Natural killer cell treated with Interleukin-12 subunit alpha and Interleukin-12 subunit beta and Interleukin-15 and Interleukin-18, amount 100 ng/mL, for 72 hours (primary cell): ENCODE data around the gene MTCH2. TPM values are rescaled to one million over a fixed set of nuclear protein-coding genes. Genes with fewer than 3 reads are reported as not detected.
A peak's percentile ranks its signal among the peaks of the same experiment; 100 is the strongest.
"Not testable (repeated sequence)": the region's sequence is repeated elsewhere in the genome, so short reads cannot be mapped to it uniquely, and the experiment has no call there.

Experiments
- ATAC-seq, 2 donors: fragments of 150-1000 bp; cut with Tn5 transposase in 1 of 2; sonication (Bioruptor Pico), chemical (Tn5 transposase) in 1 of 2; 2 replicates each; pipeline ENCODE4 v1.10.0; 2021
- DNase-seq: peaks from one replicate; pipeline ENCODE4 v3.0.0; 2022; ENCODE audit warnings: low spot score
- H3K27ac Mint-ChIP-seq, 2 donors: 1 replicate in 1 of 2; 2 replicates in 1 of 2; pipeline ENCODE4 v1.8.0; 2022; ENCODE audit warnings: mixed read lengths in 2 of 2, mild to moderate bottlenecking in 1 of 2, moderate library complexity in 1 of 2
- H3K27me3 Mint-ChIP-seq, 2 donors: 1 replicate in 1 of 2; 2 replicates in 1 of 2; pipeline ENCODE4 v1.8.0; 2022; ENCODE audit warnings: mixed read lengths in 2 of 2
- H3K36me3 Mint-ChIP-seq: one replicate; pipeline ENCODE4 v1.8.0; 2022; ENCODE audit warnings: mixed read lengths
- H3K4me1 Mint-ChIP-seq, 2 donors: 1 replicate in 1 of 2; 2 replicates in 1 of 2; pipeline ENCODE4 v1.8.0; 2022; ENCODE audit warnings: low read depth in 2 of 2, mixed read lengths in 2 of 2, mild to moderate bottlenecking in 1 of 2
- H3K4me3 Mint-ChIP-seq: one replicate; pipeline ENCODE4 v1.8.0; 2022; ENCODE audit warnings: mixed read lengths
- H3K9me3 Mint-ChIP-seq: 2 replicates; pipeline ENCODE4 v1.8.0; 2022; ENCODE audit warnings: mixed read lengths
- total RNA-seq, 2 donors: library from RNA; stranded (reverse); gene quantifications; one replicate each; pipeline ENCODE4 v1.2.3, GENCODE V29; 2022

MTCH2 gene
- total RNA-seq: 100 to 1,000 TPM; 102 to 124 TPM

DNA sequence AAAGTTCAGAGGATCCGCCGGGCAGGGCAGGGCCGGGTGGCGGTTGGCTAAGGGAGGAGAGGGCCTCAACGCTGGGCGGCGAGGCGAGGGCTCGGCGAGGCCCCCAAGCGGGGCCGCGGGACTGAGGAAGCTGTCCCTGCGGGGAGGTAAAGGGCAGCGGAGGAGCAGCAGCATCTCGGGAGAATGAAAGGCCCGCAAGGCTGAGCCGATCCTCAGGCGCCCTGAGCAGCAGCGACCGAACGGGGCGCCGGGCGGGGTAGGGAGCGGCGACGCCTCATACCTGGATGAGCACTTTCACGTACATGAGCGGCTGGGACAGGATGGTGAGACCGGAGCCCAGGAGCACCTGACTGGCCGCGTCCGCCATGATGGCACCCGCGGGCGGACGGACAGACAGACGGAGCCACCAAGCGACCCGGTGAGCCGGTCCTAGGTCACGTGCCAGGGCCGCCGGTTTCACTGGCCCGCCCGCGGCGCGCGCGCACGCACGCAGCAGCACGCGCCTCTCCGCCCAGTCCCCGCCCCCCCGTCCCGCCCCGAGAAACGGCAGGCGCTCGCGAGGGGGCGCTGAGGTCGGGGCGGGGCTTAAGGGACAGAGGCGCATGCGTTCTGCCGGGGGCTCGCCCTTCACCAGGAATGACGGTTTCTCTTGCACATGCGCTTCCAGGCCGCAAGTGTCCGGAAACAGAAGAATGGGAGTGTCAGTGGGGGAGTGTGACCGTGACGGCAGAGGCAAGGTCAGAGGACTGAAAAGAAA, at the start of gene MTCH2:
Gene MTCH2, minus strand, starts transcription at position 461 of the 757 bp plus-strand sequence. Its CDS starts 94 bp downstream, at position 367.
- DNase-seq (peak; percentile 97), ATAC-seq (peak; percentile 97)
- Mint-ChIP-seq H3K9me3 (no peaks in the 10 kb centered on the region), H3K27ac (peak within 1 kb of the TSS; percentile 81 to 98), H3K27me3 (no peaks in the 10 kb centered on the region), H3K4me3 (peak within 1 kb of the TSS; percentile 90), H3K4me1 (peaks cover 19 to 29% of the 10 kb centered on the region in 2 donors), H3K36me3 (peaks cover 6% of the 10 kb centered on the region)

DNA sequence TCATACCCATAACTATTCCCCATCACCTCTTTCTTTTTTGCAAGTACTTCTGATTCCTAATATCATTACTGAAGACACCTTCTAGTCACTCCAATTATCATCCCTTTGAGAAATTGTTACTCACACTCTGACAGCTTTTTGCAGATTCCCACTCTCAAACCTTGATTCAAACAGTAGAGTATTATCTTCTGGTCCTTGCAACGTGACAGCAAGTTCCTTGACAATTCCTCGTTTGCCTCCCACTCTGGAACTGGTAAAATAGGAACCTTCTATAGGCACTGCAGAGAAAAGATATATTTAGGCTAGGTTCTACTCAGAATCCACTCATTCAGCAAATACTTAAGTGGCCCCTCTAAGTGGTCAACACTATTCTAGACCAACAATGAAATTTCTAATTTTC, 49.6 kb upstream of the MTCH2 start:
- DNase-seq (no peak), ATAC-seq (no peak)
- Mint-ChIP-seq H3K9me3 (no peaks in the 10 kb centered on the region), H3K4me1 (no peaks in the 10 kb centered on the region), H3K36me3 (no peaks in the 10 kb centered on the region), H3K4me3 (no peak overlapping the region), H3K27ac (no peak overlapping the region), H3K27me3 (no peaks in the 10 kb centered on the region)

DNA sequence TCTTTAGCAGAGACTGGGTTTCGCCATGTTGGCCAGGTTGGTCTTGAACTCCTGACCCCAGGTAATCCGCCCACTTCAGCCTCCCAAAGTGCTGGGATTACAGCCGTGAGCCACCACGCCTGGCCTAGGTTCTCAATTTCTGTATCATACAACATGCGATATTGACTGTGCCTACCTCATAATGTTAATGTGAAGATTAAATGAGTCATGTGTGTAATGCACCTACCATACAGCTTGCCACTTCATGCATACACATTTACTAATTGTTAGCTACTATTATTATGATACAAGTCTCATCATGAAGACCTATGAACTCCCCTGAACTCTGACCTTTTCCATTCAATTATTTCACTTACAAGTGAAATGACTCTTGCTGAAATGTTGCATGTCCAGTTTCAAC, 47.1 kb upstream of the MTCH2 start:
- Mint-ChIP-seq H3K9me3 (no peaks in the 10 kb centered on the region), H3K4me3 (no peak overlapping the region), H3K27me3 (no peaks in the 10 kb centered on the region), H3K27ac (no peak overlapping the region), H3K36me3 (no peaks in the 10 kb centered on the region), H3K4me1 (no peaks in the 10 kb centered on the region)
- ATAC-seq: no peak
- DNase-seq: no peak

DNA sequence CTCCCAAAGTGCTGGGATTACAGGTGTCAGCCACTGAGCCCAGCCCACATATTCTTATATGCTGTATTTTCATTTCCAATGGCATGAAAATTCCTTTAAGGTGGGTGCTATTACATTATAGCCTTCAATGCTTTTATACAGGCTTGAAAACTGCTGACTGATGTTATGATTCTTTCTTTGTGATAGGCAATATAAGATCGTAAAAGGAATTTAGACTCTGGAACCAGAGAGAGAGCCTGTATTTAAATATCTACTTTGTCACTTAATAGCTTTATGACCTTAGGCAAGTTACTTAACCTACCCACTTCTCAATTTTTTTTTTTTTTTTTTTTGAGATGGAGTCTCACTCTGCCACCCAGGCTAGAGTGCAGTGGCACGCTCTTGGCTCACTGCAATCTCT, 46.6 kb upstream of the MTCH2 start:
- H3K27me3 Mint-ChIP-seq: no peaks in the 10 kb centered on the region
- H3K27ac Mint-ChIP-seq: no peak overlapping the region
- H3K36me3 Mint-ChIP-seq: no peaks in the 10 kb centered on the region
- ATAC-seq (no peak), DNase-seq (no peak)
- H3K4me3 Mint-ChIP-seq: no peak overlapping the region
- H3K4me1 Mint-ChIP-seq: no peaks in the 10 kb centered on the region
- H3K9me3 Mint-ChIP-seq: no peaks in the 10 kb centered on the region

DNA sequence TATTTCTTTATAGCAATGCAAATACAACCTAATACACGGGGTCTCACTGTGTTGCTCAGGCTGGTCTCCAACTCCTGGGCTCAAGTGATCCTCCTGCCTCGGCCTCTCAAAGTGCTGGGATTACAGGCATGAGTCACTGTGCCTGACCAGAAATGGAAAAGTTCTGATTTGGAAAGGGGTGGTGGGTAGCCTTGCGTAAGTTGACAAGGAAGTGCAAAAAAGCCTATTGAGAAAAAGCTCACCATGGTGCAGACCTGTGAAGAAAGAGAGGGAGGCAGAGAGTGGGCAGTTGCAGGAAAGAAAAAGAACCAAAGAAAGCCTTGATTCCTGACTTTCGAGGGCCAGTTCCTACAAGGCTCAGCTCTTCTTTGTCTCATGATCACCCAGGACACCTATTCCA, 45.8 kb upstream of the MTCH2 start:
- Mint-ChIP-seq H3K27me3 (no peaks in the 10 kb centered on the region), H3K36me3 (no peaks in the 10 kb centered on the region), H3K9me3 (no peaks in the 10 kb centered on the region), H3K4me1 (no peaks in the 10 kb centered on the region), H3K27ac (no peak overlapping the region), H3K4me3 (no peak overlapping the region)
- DNase-seq (no peak), ATAC-seq (no peak)

DNA sequence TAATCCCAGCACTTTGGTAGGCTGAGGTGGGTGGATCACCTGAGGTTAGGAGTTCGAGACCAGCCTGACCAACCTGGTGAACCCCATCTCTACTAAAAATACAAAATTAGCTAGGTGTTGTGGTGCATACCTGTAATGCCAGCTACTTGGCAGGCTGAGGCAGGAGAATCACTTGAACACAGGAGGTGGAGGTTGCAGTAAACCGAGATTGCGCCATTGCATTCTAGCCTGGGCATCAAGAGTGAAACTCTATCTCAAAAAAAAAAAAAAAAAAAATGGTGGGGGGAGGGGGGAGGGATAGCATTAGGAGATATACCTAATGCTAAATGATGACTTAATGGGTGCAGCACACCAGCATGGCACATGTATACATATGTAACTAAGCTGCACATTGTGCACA, 44.3 kb upstream of the MTCH2 start:
- H3K36me3 Mint-ChIP-seq, ATAC-seq, H3K27me3 Mint-ChIP-seq, H3K4me3 Mint-ChIP-seq, H3K4me1 Mint-ChIP-seq, DNase-seq, H3K9me3 Mint-ChIP-seq, H3K27ac Mint-ChIP-seq: not testable (repeated sequence)

DNA sequence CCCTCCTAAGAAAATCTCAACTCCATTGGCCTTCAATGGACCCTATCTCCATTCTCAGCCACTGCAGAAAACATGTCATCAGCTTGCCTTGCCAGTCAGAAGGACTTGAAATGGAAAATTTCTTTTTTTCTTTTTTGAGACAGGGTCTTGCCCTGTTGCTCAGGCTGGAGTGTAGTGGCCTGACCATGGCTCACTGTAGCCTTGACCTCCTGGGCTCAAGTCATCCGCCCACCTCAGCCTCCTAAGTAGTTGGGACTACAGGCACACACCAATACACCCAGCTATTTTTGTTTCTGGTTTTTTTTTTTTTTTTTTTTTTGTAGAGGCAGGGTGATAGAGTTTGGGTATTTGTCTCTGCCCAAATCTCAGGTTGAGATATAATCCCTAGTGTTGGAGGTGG, 43.8 kb upstream of the MTCH2 start:
- Mint-ChIP-seq H3K27me3 (peaks cover 0 to 4% of the 10 kb centered on the region in 2 donors), H3K4me3 (no peak overlapping the region), H3K9me3 (no peaks in the 10 kb centered on the region), H3K4me1 (no peaks in the 10 kb centered on the region), H3K27ac (no peak overlapping the region), H3K36me3 (no peaks in the 10 kb centered on the region)
- no peak for ATAC-seq
- DNase-seq: no peak

DNA sequence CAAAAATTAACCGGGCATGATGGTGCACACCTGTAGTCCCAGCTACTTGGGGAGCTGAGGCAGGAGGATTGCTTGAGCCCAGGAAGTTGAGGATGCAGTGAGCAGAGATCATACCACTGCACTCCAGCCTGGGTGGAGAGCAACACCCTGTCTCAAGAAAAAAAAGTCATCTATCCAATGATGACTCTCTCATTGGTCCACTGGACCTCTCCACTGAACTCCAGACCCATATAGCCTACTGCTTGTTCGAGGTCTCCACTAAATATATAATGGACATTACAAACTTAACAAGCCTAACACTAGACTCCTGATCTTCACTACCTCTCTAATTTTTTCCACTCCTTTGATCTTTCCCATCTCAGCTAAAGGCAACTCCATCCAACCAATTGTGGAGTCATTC, 33.5 kb upstream of the MTCH2 start:
- H3K9me3 Mint-ChIP-seq: no peaks in the 10 kb centered on the region
- H3K27me3 Mint-ChIP-seq: no peaks in the 10 kb centered on the region
- ATAC-seq: no peak
- no peaks in the 10 kb centered on the region for H3K4me1 Mint-ChIP-seq
- no peak overlapping the region for H3K4me3 Mint-ChIP-seq
- no peak overlapping the region for H3K27ac Mint-ChIP-seq
- no peak for DNase-seq
- no peaks in the 10 kb centered on the region for H3K36me3 Mint-ChIP-seq

DNA sequence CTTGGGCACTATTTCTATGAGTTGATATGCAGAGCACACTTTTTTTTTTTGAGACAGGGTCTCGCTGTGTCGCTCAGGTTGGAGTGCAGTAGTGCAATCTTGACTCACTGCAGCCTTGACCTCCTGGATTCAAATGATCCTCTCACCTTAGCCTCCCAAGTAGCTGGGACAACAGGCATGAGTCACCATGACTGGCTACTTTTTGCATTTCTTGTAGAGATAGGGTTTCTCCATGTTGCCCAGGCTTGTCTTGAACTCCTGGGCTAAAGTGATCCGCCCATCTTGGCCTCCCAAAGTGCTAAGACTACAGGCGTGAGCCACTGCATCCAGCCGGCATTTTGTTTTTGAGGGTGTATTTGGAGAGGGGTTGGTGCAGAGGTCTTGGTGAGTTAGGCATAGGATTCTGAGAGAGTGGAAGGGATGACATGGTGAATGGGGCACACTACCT, 29.9 kb upstream of the MTCH2 start:
- Mint-ChIP-seq H3K4me3 (no peak overlapping the region), H3K4me1 (no peaks in the 10 kb centered on the region), H3K9me3 (no peaks in the 10 kb centered on the region), H3K27ac (no peak overlapping the region), H3K36me3 (no peaks in the 10 kb centered on the region), H3K27me3 (no peaks in the 10 kb centered on the region)
- ATAC-seq: no peak
- no peak for DNase-seq

DNA sequence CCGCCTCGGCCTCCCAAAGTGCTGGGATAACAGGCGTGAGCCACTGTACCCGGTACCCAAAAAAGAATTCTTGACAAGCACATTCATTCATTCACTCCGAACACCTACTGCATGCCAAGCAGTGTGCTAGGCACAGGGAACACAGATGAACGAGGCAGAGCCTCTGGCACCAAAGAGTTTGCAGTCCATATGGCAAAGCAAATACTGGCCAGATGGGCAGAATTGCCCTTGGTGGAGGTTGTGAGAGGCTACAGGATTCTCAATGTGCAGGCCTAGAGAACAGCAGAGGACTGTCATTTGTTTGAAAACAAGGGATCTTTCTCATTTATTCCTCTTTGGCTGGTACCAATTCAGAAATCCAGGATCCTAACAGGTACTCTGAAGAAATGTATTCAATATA, 27.5 kb upstream of the MTCH2 start:
- DNase-seq (no peak), ATAC-seq (no peak)
- Mint-ChIP-seq H3K4me3 (no peak overlapping the region), H3K4me1 (no peaks in the 10 kb centered on the region), H3K9me3 (no peaks in the 10 kb centered on the region), H3K27me3 (no peaks in the 10 kb centered on the region), H3K27ac (no peak overlapping the region), H3K36me3 (no peaks in the 10 kb centered on the region)

DNA sequence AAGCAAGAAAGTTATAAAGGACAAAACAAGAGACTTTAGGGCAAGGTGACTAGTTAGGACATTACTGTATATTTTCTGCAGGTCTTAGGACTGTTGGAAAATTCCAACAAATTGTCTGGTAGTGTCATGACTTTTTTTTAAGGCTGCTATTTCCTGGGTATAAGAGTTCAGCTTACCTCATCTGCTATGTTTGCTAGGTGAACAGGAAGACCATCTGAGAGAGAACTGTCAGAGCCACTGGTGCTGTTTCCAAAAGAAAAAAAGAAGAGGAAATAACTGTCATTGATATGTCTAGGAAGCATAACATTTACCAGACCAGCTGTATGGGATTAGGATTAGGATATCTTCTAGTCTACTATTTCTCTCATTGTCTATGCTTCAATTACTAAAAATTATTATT, 26.3 kb upstream of the MTCH2 start:
- DNase-seq (no peak), ATAC-seq (no peak)
- Mint-ChIP-seq H3K9me3 (no peaks in the 10 kb centered on the region), H3K27ac (no peak overlapping the region), H3K4me3 (no peak overlapping the region), H3K4me1 (no peaks in the 10 kb centered on the region), H3K36me3 (no peaks in the 10 kb centered on the region), H3K27me3 (no peaks in the 10 kb centered on the region)

DNA sequence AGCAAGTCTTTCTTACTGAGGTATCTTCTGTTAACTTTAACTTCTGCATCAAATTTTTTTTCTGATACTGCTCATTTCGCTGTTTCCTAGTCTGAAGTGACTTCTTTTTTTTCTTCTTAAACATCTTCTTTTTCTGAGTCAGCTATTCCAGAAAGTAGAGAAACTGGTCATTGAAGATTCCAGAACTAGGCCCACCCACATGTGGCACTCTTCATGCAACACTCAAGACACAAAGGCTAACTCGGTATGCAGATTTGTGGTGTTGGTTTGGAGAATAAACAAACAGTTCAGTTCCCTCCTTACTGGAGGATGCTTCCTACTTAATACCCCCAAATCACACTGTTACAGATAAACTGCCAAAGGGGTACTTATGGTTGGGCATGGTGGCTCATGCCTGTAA, 25.2 kb upstream of the MTCH2 start:
- H3K4me3 Mint-ChIP-seq: no peak overlapping the region
- no peak overlapping the region for H3K27ac Mint-ChIP-seq
- no peaks in the 10 kb centered on the region for H3K9me3 Mint-ChIP-seq
- DNase-seq (no peak), ATAC-seq (no peak)
- no peaks in the 10 kb centered on the region for H3K27me3 Mint-ChIP-seq
- H3K36me3 Mint-ChIP-seq: no peaks in the 10 kb centered on the region
- H3K4me1 Mint-ChIP-seq: no peaks in the 10 kb centered on the region

DNA sequence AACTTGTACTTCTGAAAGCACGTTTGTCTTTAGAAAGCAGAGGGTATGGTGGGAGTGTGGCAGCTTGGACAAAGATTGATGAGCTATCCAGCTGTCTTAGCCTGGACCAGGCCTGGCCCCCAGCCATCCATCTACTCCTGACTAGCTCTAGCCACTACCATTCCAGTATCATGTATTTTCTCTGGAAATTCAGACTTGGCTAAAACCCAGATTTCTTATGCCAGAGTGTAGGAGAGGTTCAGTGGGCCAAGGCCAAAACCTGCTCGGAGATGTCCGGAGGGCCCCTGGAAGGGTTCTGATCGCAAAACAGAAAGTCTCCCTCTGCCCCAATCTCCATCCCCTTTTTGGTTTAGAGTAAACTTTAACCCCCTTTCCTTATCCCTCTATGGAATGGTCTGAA, 24.8 kb upstream of the MTCH2 start:
- DNase-seq: no peak
- no peaks in the 10 kb centered on the region for H3K36me3 Mint-ChIP-seq
- H3K27me3 Mint-ChIP-seq: no peaks in the 10 kb centered on the region
- no peaks in the 10 kb centered on the region for H3K4me1 Mint-ChIP-seq
- no peak for ATAC-seq
- no peak overlapping the region for H3K27ac Mint-ChIP-seq
- H3K9me3 Mint-ChIP-seq: no peaks in the 10 kb centered on the region
- H3K4me3 Mint-ChIP-seq: no peak overlapping the region

DNA sequence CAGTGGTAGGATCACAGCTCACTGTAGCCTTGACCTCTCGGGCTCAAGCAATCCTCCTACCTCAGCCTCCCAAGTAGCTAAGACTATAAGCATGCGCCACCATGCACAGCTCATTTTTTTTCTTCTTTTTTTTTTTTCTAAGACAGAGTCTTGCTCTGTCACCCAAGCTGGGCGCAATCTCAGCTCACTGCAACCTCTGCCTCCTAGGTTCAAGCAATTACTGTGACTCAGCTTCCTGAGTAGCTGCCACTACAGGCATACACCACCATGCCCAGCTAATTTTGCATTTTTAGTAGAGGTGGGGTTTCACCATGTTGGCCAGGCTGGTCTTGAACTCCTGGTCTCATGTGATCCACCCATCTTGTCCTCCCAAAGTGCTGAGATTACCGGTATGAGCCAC, 22.6 kb upstream of the MTCH2 start:
- H3K9me3 Mint-ChIP-seq, H3K27me3 Mint-ChIP-seq, DNase-seq, H3K4me1 Mint-ChIP-seq, H3K4me3 Mint-ChIP-seq, H3K27ac Mint-ChIP-seq, H3K36me3 Mint-ChIP-seq: not testable (repeated sequence)
- ATAC-seq: peak in 1 of 2 donors; percentile 65

DNA sequence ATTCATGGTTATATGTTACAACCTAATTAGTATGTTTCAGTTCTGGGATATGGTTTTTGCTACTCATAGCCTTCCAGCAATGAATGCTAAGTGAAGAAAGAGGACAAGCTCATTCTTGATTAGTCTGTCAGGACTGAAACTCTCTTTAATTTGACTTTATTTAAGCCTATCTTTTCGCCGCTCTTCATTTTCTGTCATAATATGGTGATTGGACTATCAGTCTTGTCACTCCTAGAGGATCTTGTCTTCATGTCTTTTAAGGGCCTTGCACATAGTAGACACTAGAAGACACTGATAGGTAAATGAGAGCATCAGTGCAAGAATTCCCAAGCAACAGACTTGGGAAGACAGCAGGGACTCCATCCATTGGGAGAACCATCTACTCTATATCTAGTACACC, 18.9 kb upstream of the MTCH2 start:
- Mint-ChIP-seq H3K4me3 (no peak overlapping the region), H3K9me3 (no peaks in the 10 kb centered on the region), H3K4me1 (no peaks in the 10 kb centered on the region), H3K36me3 (no peaks in the 10 kb centered on the region), H3K27me3 (no peaks in the 10 kb centered on the region), H3K27ac (no peak overlapping the region)
- ATAC-seq (no peak), DNase-seq (no peak)
